PC-9 (cell line): ENCODE measurements around the gene PHOX2B. TPM values are rescaled to one million over a fixed set of nuclear protein-coding genes. Genes with fewer than 3 reads are reported as not detected.
A peak's percentile ranks its signal among the peaks of the same experiment; 100 is the strongest.

Experiments used
- BruUV-seq: library from RNA; stranded (reverse); fragments of 400-500 nt; replicated peaks from 2 replicates; lab custom pipeline; 2021; lab: Mats Ljungman, UMichigan
- CTCF ChIA-PET: fragments of 300-600 bp; sonication (Branson Sonifier 250); formaldehyde crosslinking; loops from one replicate; lab custom pipeline; 2022; ENCODE audit warnings: antibody characterized with exemption; lab: Charles Lee
- POLR2A ChIA-PET: fragments of 300-600 bp; sonication (Branson Sonifier 250); formaldehyde crosslinking; loops from one replicate; lab custom pipeline; 2022; ENCODE audit warnings: antibody characterized with exemption; ENCODE audit not compliant: unreplicated experiment; lab: Charles Lee
- DNase-seq, 2 experiments: peaks; one replicate each; pipeline versions ENCODE4 v3.0.0 to v3.0.0-alpha.2; 2015 to 2022; ENCODE audit warnings: mixed read lengths in 1 of 2
- H2AFZ ChIP-seq: fragments of 200-600 bp; sonication (generic); 2 replicates; pipeline ENCODE4 v1.8.1; 2017; ENCODE audit warnings: antibody characterized with exemption
- H3F3A ChIP-seq: fragments of 200-600 bp; sonication (generic); 2 replicates; pipeline ENCODE4 v1.8.1; 2017; ENCODE audit warnings: antibody characterized with exemption, mild to moderate bottlenecking, low read depth; ENCODE audit not compliant: insufficient read depth
- H3K27ac ChIP-seq: fragments of 200-600 bp; sonication (generic); 2 replicates; pipeline ENCODE4 v1.6.1; 2016; ENCODE audit warnings: mixed run types
- H3K27me3 ChIP-seq: fragments of 200-600 bp; sonication (generic); 2 replicates; pipeline ENCODE4 v1.6.1; 2016; ENCODE audit warnings: low read depth, mixed run types; ENCODE audit not compliant: insufficient read depth
- H3K36me3 ChIP-seq: fragments of 200-600 bp; sonication (generic); 2 replicates; pipeline ENCODE4 v1.6.1; 2016; ENCODE audit warnings: low read depth, mixed run types
- H3K4me1 ChIP-seq: fragments of 200-600 bp; sonication (generic); replicated peaks from 2 replicates; pipeline ENCODE4 v1.6.1; 2016; ENCODE audit warnings: mixed run types; ENCODE audit not compliant: insufficient read depth
- H3K4me2 ChIP-seq: fragments of 200-600 bp; sonication (generic); 2 replicates; pipeline ENCODE4 v1.6.1; 2017; ENCODE audit warnings: mixed run types
- H3K4me3 ChIP-seq: fragments of 200-600 bp; sonication (generic); 2 replicates; pipeline ENCODE4 v1.6.1; 2016; ENCODE audit warnings: mixed run types
- H3K79me2 ChIP-seq: fragments of 200-600 bp; sonication (generic); 2 replicates; pipeline ENCODE4 v1.6.1; 2017; ENCODE audit warnings: low read depth, mixed run types
- H3K9me2 ChIP-seq: fragments of 200-600 bp; sonication (generic); 2 replicates; pipeline ENCODE4 v1.8.1; 2017; ENCODE audit warnings: mild to moderate bottlenecking; ENCODE audit not compliant: insufficient read depth
- H3K9me3 ChIP-seq: fragments of 200-600 bp; sonication (generic); 2 replicates; pipeline ENCODE4 v1.8.1; 2016; ENCODE audit warnings: low read depth; ENCODE audit not compliant: insufficient read depth
- H4K20me1 ChIP-seq: fragments of 200-600 bp; sonication (generic); 2 replicates; pipeline ENCODE4 v1.8.1; 2017; ENCODE audit not compliant: insufficient read depth
- CTCF ChIP-seq: fragments of 200-600 bp; sonication (generic); conservative IDR thresholded peaks from 2 replicates; pipeline ENCODE4 v1.6.1; 2017; ENCODE audit warnings: mixed run types, antibody characterized with exemption, mild to moderate bottlenecking, moderate library complexity
- EZH2 ChIP-seq: fragments of 200-600 bp; sonication (generic); IDR thresholded peaks from 2 replicates; pipeline ENCODE4 v1.8.0; 2017; ENCODE audit warnings: antibody characterized with exemption, low read depth
- intact Hi-C: fragments of 100-400 bp; cut with micrococcal nuclease; formaldehyde crosslinking; loops from one replicate; pipeline ENCODE4 v1.10.0; 2022; ENCODE audit not compliant: unreplicated experiment
- total RNA-seq: library from RNA; stranded (reverse); gene quantifications from 2 replicates; pipeline ENCODE4 v1.2.3, GENCODE V29; 2021

The PHOX2B gene
- total RNA-seq, 1 experiment from 2014 or later = not detected

DNA sequence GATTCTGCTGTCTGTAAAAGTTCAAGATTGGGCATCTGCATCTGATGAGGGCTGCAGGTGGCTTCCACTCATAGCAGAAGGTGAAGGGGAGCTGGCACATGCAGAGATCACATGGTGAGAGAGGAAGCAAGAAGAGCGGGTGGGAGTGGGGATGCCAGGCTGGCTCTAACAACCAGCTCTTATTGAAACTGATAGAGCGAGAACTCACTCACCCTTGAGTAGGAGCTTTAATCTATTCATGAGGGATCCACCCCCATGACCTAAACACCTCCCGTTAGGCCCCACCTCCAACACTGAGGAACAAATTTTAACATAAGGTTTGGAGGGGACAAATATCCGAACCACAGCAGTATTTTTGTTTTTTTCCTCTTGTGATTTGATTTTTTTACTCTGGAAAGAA lies 45.8 kb downstream of the PHOX2B start:
- TF ChIP-seq CTCF (no peak), EZH2 (no peak)
- Histone ChIP-seq H3K27me3 (no peaks in the 10 kb centered on the region), H2AFZ (no peak overlapping the region), H3K36me3 (0 out of 2 replicates have a peak, but pooled peaks cover 7% of the 10 kb centered on the region), H3K79me2 (no peaks in the 10 kb centered on the region), H3K9me2 (no peaks in the 10 kb centered on the region; the same call in 1 of the 2 replicates), H3F3A (peaks cover 3% of the 10 kb centered on the region; the same call in 1 of the 2 replicates), H3K27ac (no peak overlapping the region), H3K9me3 (no peaks in the 10 kb centered on the region), H3K4me1 (no peaks in the 10 kb centered on the region), H3K4me2 (no peak overlapping the region), H3K4me3 (no peak overlapping the region), H4K20me1 (no peaks in the 10 kb centered on the region)
- ChIA-PET POLR2A (no interaction called here), CTCF (no interaction called here)
- no TSS peak for BruUV-seq
- intact Hi-C loops = no loop called here
- DNase-seq = no peak

GRCh38 chr4:41701983-41702382 lies 46.5 kb downstream of the PHOX2B start:
- Histone ChIP-seq H3K79me2 (no peaks in the 10 kb centered on the region), H3F3A (peaks cover 3% of the 10 kb centered on the region; the same call in 1 of the 2 replicates), H3K9me2 (no peaks in the 10 kb centered on the region; the same call in 1 of the 2 replicates), H4K20me1 (no peaks in the 10 kb centered on the region), H3K4me3 (no peak overlapping the region), H3K27ac (no peak overlapping the region), H3K27me3 (no peaks in the 10 kb centered on the region), H3K36me3 (0 out of 2 replicates have a peak, but pooled peaks cover 7% of the 10 kb centered on the region), H3K9me3 (no peaks in the 10 kb centered on the region), H2AFZ (no peak overlapping the region), H3K4me2 (no peak overlapping the region), H3K4me1 (no peaks in the 10 kb centered on the region)
- peak in 1 of 2 experiments; percentile 40 for DNase-seq
- ChIA-PET POLR2A (interaction anchor here (0.6 kb wide), 1 partner anchor 723 kb away, joined by 3 read pairs; no protein-coding TSS in a partner anchor), CTCF (no interaction called here)
- intact Hi-C loops = no loop called here
- BruUV-seq = no TSS peak
- no peak for TF ChIP-seq EZH2

DNA sequence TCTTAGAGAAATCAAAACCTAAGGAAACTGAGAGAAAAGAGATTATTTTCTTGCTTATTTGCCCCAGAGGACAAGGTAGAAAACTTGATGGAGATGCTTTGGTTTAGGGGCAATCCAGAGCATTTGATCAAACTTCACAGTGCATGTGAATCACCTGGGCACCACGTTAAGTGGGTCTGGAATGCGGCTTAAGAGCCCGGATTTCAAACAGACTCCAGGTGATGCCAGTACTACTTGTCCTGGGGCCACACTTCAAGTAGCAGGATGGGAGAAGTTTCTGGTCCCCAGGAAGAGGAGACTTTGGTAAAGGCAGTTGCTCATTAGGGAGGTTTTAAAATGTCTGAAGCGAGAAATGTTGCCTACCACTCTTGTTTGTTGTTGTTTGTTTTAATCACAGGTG lies 51.8 kb downstream of the PHOX2B start:
- BruUV-seq = no TSS peak
- no peaks in the 10 kb centered on the region for H3K9me2 ChIP-seq

More for the DNA sequence above, 51.8 kb downstream of the PHOX2B start:
- Histone ChIP-seq H3K4me3 (no peak overlapping the region), H4K20me1 (no peaks in the 10 kb centered on the region; the same call in 1 of the 2 replicates), H2AFZ (no peak overlapping the region), H3K4me2 (no peak overlapping the region), H3K36me3 (peaks cover 22% of the 10 kb centered on the region; the same call in 1 of the 2 replicates), H3K27me3 (no peaks in the 10 kb centered on the region), H3K4me1 (no peaks in the 10 kb centered on the region), H3F3A (peaks cover 21% of the 10 kb centered on the region; the same call in 1 of the 2 replicates), H3K9me3 (no peaks in the 10 kb centered on the region), H3K27ac (no peak overlapping the region), H3K79me2 (no peaks in the 10 kb centered on the region)
- ChIA-PET POLR2A (no interaction called here), CTCF (no interaction called here)
- intact Hi-C loops = no loop called here
- no peak for DNase-seq
- TF ChIP-seq EZH2 (no peak), CTCF (no peak)
